Neutrophil (primary cell): ENCODE data around the gene SLC35F1.

Source experiments
- H3K27ac ChIP-seq: fragments of 200-600 bp; sonication (generic); 2 replicates; pipeline ENCODE4 v1.5.1; 2016; ENCODE audit warnings: mild to moderate bottlenecking, moderate library complexity
- H3K27me3 ChIP-seq: fragments of 200-600 bp; sonication (generic); 2 replicates; pipeline ENCODE4 v1.6.0; 2016; ENCODE audit warnings: mild to moderate bottlenecking
- H3K36me3 ChIP-seq: fragments of 200-600 bp; sonication (generic); 2 replicates; pipeline ENCODE4 v1.5.1; 2017
- H3K4me1 ChIP-seq, 2 experiments: fragments of 200-600 bp in 1 of 2; sonication (generic) in 1 of 2; 1 replicate in 1 of 2; 2 replicates in 1 of 2; pipeline versions ENCODE4 v1.5.1 to v1.6.1; 2013 to 2016; ENCODE audit warnings: low read depth in 1 of 2, low read length in 1 of 2, mild to moderate bottlenecking in 1 of 2, moderate library complexity in 1 of 2; ENCODE audit not compliant: control insufficient read depth in 1 of 2, insufficient read depth in 1 of 2
- H3K4me3 ChIP-seq, 2 experiments: fragments of 200-600 bp in 1 of 2; sonication (generic) in 1 of 2; 1 replicate in 1 of 2; 2 replicates in 1 of 2; pipeline ENCODE4 v1.5.1; 2013 to 2016; ENCODE audit warnings: low read depth in 1 of 2, low read length in 1 of 2, mild to moderate bottlenecking in 1 of 2, moderate library complexity in 1 of 2
- H3K9me3 ChIP-seq: fragments of 200-600 bp; sonication (generic); 2 replicates; pipeline ENCODE4 v1.5.1; 2016
- TF ChIP-seq, protein P1 (sequence below): fragments of 200-600 bp; sonication (generic); IDR thresholded peaks from 2 replicates; pipeline ENCODE4 v1.5.1; 2016; ENCODE audit warnings: antibody characterized with exemption

Gene SLC35F1

GRCh38 chr6:118177720-118178119 is 270.7 kb downstream of the SLC35F1 start:
- H3K9me3 ChIP-seq = no peaks in the 10 kb centered on the region
- TF ChIP-seq, protein P1, sequence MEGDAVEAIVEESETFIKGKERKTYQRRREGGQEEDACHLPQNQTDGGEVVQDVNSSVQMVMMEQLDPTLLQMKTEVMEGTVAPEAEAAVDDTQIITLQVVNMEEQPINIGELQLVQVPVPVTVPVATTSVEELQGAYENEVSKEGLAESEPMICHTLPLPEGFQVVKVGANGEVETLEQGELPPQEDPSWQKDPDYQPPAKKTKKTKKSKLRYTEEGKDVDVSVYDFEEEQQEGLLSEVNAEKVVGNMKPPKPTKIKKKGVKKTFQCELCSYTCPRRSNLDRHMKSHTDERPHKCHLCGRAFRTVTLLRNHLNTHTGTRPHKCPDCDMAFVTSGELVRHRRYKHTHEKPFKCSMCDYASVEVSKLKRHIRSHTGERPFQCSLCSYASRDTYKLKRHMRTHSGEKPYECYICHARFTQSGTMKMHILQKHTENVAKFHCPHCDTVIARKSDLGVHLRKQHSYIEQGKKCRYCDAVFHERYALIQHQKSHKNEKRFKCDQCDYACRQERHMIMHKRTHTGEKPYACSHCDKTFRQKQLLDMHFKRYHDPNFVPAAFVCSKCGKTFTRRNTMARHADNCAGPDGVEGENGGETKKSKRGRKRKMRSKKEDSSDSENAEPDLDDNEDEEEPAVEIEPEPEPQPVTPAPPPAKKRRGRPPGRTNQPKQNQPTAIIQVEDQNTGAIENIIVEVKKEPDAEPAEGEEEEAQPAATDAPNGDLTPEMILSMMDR = no peak
- H3K4me1 ChIP-seq = no peaks in the 10 kb centered on the region
- H3K4me3 ChIP-seq = no peak overlapping the region
- no peaks in the 10 kb centered on the region for H3K27me3 ChIP-seq
- no peaks in the 10 kb centered on the region for H3K36me3 ChIP-seq
- H3K27ac ChIP-seq = no peak overlapping the region

GRCh38 chr6:118179048-118179447 is 272.0 kb downstream of the SLC35F1 start:
- Histone ChIP-seq H3K9me3 (no peaks in the 10 kb centered on the region), H3K36me3 (no peaks in the 10 kb centered on the region), H3K27me3 (no peaks in the 10 kb centered on the region), H3K4me1 (no peaks in the 10 kb centered on the region), H3K27ac (no peak overlapping the region), H3K4me3 (no peak overlapping the region)
- TF ChIP-seq, protein P1 = no peak

- no peak overlapping the region for H3K4me3 ChIP-seq
- H3K4me1 ChIP-seq = no peaks in the 10 kb centered on the region
- no peaks in the 10 kb centered on the region for H3K36me3 ChIP-seq
- no peaks in the 10 kb centered on the region for H3K27me3 ChIP-seq
- TF ChIP-seq, protein P1 = no peak
- no peaks in the 10 kb centered on the region for H3K9me3 ChIP-seq
- no peak overlapping the region for H3K27ac ChIP-seq
These were observed 279.9 kb downstream of the SLC35F1 start for GRCh38 chr6:118186672-118187567.

- Histone ChIP-seq H3K9me3 (no peaks in the 10 kb centered on the region), H3K27me3 (no peaks in the 10 kb centered on the region), H3K36me3 (no peaks in the 10 kb centered on the region), H3K27ac (no peak overlapping the region), H3K4me1 (no peaks in the 10 kb centered on the region), H3K4me3 (no peak overlapping the region)
- TF ChIP-seq, protein P1 = no peak
These were observed 280.6 kb downstream of the SLC35F1 start for GRCh38 chr6:118187568-118188164.

DNA sequence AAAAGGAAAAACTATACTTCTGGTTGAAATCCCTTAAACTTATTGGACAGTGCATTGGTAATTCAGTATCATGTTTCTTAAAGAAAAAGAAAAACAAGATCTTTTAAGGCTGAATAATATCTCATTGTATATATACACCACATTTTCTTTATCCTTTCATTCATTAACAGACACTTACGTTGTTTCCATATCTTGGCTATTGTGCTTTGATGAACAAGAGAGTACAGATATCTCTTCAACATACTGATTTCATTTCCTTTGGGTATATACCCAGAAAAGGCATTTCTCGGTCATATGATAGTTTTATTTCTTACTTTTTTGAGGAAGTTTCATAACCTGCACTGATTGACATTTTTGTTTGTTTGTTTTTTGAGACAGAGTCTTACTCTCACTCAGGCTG is 281.5 kb downstream of the SLC35F1 start:
- TF ChIP-seq, protein P1 = no peak
- no peaks in the 10 kb centered on the region for H3K4me1 ChIP-seq
- no peak overlapping the region for H3K27ac ChIP-seq
- H3K36me3 ChIP-seq = no peaks in the 10 kb centered on the region
- no peaks in the 10 kb centered on the region for H3K9me3 ChIP-seq
- H3K27me3 ChIP-seq = no peaks in the 10 kb centered on the region
- no peak overlapping the region for H3K4me3 ChIP-seq
